ENCODE results near the gene RAPGEF5. TPM values are rescaled to one million over a fixed set of nuclear protein-coding genes. Genes with fewer than 3 reads are reported as not detected.

The RAPGEF5 gene
- total RNA-seq, 2 donors from 2014 or later: 0.26 to 0.56 TPM

DNA sequence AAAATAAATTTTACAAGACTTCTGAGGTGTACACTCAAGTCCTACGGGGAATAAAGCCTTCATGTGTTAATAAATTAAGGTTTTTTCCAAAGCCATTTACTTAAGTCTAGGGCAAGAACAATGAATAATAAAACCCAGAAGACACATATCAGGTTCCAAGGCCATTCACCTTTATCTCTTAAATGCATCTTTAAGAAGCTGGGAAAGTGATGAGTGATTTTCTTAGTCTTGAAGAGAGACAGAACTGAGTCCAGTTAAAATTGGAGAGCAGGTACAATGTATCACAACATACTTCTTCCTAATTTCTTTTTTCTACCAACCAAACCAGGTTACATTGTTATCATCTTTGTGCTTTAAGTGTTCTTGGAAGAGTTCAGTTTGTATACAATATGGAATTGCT, 189.5 kb downstream of the RAPGEF5 start:
- no peak for ATAC-seq (replicated peaks)
- no peaks in the 10 kb centered on the region for H3K4me1 Mint-ChIP-seq
- no peaks in the 10 kb centered on the region for H3K9me3 Mint-ChIP-seq
- no peaks in the 10 kb centered on the region for H3K36me3 Mint-ChIP-seq (ENCODE audit: low read depth)
- H3K27me3 Mint-ChIP-seq: peaks cover 2% of the 10 kb centered on the region
- H3K27ac Mint-ChIP-seq: no peak overlapping the region
- no peak overlapping the region for H3K4me3 Mint-ChIP-seq

DNA sequence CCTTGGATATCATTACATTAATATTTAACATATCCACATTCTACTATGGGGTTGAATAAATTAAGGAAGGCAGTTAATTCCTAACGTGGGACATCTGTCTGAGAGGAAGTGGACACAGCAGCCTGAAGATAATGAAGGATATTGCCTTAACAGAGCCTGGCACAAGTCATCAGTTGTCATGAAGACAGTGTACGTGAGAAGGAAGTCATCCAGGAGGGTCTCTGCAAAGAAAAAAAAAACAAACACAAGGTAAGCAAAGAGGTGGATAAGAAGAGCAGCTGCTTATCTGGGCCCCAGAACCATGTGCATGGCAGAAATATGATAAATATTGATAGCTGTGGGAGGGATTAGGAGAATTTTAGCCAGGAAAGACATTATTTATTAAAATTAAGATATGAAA, 190.0 kb downstream of the RAPGEF5 start:
- Mint-ChIP-seq H3K4me1 (no peaks in the 10 kb centered on the region), H3K27me3 (peaks cover 3% of the 10 kb centered on the region), H3K4me3 (no peak overlapping the region), H3K36me3 (ENCODE audit: low read depth) (no peaks in the 10 kb centered on the region), H3K27ac (no peak overlapping the region), H3K9me3 (no peaks in the 10 kb centered on the region)
- ATAC-seq (replicated peaks): no peak

DNA sequence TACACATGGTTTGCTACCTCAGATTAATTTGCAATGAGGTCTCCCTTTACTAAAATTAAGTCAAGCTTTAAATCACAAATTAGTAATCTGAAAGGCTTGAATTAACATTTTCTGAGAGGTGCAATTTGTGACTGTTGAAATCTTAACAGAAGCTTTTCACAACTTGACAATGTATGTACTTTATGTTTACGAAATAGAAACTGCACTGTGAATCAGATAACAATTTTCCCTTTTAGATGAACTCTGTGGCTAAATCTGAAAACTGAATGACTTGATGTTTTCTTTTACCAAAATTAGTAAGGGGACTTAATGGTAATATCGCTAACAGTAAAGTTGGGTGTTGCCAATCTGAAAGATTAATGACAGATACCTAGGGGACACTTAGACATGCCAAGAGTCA, 197.6 kb downstream of the RAPGEF5 start:
- H3K36me3 Mint-ChIP-seq (ENCODE audit: low read depth): no peaks in the 10 kb centered on the region
- H3K27me3 Mint-ChIP-seq: peaks cover 22% of the 10 kb centered on the region
- no peak overlapping the region for H3K4me3 Mint-ChIP-seq
- H3K27ac Mint-ChIP-seq: no peak overlapping the region
- no peaks in the 10 kb centered on the region for H3K9me3 Mint-ChIP-seq
- ATAC-seq (replicated peaks): peak; percentile 56
- no peaks in the 10 kb centered on the region for H3K4me1 Mint-ChIP-seq

DNA sequence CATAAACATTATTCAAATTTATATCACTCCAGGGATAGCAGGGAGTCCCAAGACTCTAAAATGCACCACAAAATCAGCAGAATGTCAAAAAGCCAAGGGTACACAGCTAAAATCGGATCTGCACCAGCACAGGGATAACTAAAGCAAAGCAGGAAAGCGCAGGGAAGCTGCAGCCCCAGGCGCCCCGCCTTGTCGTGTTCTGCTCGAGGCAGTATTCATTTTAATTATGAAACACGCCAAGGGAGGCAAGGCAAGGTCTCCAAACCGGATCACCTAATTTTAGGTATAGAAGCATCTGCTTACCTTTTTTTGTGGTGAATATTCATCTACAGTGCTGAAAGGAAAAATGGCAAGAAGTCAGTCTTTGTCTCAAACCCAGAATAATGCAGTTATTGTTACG, 199.4 kb downstream of the RAPGEF5 start:
- H3K4me3 Mint-ChIP-seq: no peak overlapping the region
- no peak for ATAC-seq (replicated peaks)
- H3K4me1 Mint-ChIP-seq: no peaks in the 10 kb centered on the region
- no peak overlapping the region for H3K27ac Mint-ChIP-seq
- H3K27me3 Mint-ChIP-seq: peaks cover 20% of the 10 kb centered on the region
- no peaks in the 10 kb centered on the region for H3K36me3 Mint-ChIP-seq (ENCODE audit: low read depth)
- H3K9me3 Mint-ChIP-seq: no peaks in the 10 kb centered on the region

DNA sequence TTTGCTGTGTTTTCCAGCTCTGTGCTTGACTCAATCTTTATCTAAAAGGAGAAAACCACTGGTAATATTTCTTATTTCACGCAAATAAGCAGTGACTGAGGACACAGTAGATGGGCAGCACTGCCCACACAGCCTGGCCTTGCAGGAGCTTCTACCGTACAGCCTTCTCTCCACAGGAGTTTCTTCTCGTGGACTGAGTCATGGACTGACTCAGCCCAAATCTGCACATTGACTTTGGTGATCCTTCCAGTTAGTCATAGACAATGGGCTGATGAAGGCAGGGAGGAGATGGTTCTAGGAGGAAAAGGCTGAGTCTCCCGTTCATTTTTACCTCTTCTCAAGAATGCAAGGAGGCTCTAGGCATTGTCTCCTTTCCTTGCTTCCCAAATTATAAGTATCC, 200.7 kb downstream of the RAPGEF5 start:
- Mint-ChIP-seq H3K27ac (no peak overlapping the region), H3K4me1 (no peaks in the 10 kb centered on the region), H3K36me3 (ENCODE audit: low read depth) (no peaks in the 10 kb centered on the region), H3K9me3 (no peaks in the 10 kb centered on the region), H3K27me3 (peaks cover 16% of the 10 kb centered on the region), H3K4me3 (no peak overlapping the region)
- peak; percentile 79 for ATAC-seq (replicated peaks)

DNA sequence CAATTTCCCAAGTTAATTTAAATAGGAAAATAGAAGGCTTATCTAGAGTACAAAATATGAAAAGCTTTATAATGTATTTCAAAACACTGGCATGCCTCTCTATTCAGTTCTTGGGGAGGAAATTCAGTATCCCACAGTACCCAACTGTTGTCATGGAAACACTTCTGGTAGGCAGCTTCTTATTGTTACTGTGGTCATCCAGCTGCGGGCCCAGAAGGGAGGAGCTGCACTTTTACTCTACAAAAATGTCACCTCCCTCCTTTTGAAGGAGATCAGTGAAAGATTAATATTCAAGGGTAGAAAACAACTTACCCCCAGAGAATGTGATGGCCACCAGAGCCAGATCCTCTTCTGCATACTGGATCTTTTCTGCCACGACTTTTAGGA, 202.8 kb downstream of the RAPGEF5 start:
- no peak for ATAC-seq (replicated peaks)
- Mint-ChIP-seq H3K9me3 (no peaks in the 10 kb centered on the region), H3K27me3 (peaks cover 16% of the 10 kb centered on the region), H3K36me3 (ENCODE audit: low read depth) (no peaks in the 10 kb centered on the region), H3K27ac (no peak overlapping the region), H3K4me1 (no peaks in the 10 kb centered on the region), H3K4me3 (no peak overlapping the region)

DNA sequence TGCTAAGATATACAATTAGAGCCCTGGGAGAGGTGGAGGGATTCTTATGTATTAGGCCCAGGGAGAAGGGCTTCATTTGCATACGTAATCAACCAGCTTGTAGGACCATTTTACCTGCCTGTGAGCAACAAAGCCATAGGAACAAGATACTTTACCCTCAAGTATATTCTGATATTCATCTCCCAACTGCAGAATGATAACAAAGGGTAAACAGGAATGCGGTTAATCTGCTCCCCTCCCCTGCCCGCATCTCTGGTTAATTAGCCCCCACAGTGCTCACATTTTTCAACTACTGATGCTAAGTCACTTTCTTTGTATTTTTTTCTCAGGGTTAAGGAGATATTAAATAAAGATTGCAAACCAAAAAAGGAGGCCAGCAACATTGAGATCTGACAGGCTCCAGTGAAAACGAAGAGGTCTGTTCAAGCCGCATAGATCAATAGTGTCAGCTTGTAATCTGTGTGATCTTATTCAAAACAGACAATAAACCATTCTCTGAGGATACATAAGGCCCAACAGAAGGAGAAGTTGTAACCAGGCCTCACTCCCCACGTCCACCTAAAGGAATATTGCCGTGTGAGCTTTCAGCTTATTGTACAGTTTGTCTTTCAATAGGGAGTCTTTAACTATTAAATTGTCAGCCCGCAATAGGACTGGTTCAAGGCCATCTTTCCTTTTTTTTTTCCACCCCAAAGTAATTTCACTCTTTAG, 203.4 kb downstream of the RAPGEF5 start:
- Mint-ChIP-seq H3K9me3 (no peaks in the 10 kb centered on the region), H3K27ac (no peak overlapping the region), H3K4me3 (no peak overlapping the region), H3K36me3 (ENCODE audit: low read depth) (no peaks in the 10 kb centered on the region), H3K4me1 (no peaks in the 10 kb centered on the region), H3K27me3 (peaks cover 16% of the 10 kb centered on the region)
- no peak for ATAC-seq (replicated peaks)

DNA sequence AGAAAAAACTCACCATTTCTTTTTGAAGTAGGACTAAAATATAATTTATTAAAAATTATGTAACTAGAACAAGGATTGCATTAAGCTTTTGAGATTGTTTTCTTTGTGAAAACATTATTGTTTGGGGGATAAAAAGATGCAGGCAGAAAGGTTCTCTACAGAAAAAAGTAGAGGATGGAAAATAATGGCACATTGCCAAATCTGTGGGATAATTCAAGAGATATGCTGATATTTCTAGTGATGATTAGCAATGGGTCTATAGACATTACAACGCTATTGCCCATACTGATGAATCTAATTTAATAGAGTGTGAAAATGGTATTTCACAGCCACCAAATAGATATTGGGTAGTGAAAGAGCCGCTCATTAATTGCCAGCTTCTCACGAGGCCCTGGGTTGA, 204.3 kb downstream of the RAPGEF5 start:
- H3K4me1 Mint-ChIP-seq: no peaks in the 10 kb centered on the region
- no peak overlapping the region for H3K4me3 Mint-ChIP-seq
- no peak for ATAC-seq (replicated peaks)
- no peaks in the 10 kb centered on the region for H3K9me3 Mint-ChIP-seq
- no peak overlapping the region for H3K27ac Mint-ChIP-seq
- H3K36me3 Mint-ChIP-seq (ENCODE audit: low read depth): no peaks in the 10 kb centered on the region
- H3K27me3 Mint-ChIP-seq: peaks cover 19% of the 10 kb centered on the region

DNA sequence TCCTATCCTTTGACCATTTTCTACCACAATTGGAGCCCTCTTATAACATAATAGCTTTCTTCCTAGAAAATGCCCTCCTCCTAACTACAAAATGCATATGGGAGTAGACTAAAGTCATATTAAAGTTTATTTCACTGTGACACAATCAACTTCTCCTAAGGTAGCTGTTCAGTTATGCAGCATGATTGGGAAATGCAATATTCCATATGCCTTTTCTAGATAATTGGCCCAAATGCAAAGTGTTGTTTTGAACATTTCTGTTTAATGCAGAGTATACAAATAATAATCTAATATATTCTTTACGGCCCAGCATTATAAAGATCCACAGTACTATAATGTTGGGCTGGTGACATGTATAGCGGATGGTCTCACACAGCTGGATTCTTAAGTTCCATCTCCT, 205.1 kb downstream of the RAPGEF5 start:
- Mint-ChIP-seq H3K4me1 (no peaks in the 10 kb centered on the region), H3K9me3 (no peaks in the 10 kb centered on the region), H3K27me3 (peaks cover 19% of the 10 kb centered on the region), H3K4me3 (no peak overlapping the region), H3K36me3 (ENCODE audit: low read depth) (no peaks in the 10 kb centered on the region), H3K27ac (no peak overlapping the region)
- ATAC-seq (replicated peaks): no peak

DNA sequence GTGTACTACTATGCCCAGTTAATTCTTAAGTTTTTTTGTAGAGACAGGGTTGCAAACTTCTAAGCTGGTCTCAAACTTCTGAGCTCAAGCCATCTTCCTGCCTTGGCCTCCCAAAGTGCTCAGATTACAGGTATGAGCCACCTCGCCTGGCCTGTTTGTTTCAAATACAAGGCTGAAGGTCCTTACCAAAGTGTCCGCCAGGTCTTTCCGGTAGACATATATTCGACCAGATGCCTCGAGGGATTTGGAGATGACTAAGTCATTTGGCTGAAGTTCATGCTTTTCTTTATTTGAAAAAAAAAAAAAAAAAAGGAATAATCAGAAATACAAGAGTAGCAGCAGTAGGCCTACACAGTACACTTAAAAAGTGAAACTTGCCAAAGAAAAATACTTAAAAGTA, 206.7 kb downstream of the RAPGEF5 start:
- H3K4me3 Mint-ChIP-seq: no peak overlapping the region
- H3K27ac Mint-ChIP-seq: no peak overlapping the region
- ATAC-seq (replicated peaks): no peak
- peaks cover 7% of the 10 kb centered on the region for H3K27me3 Mint-ChIP-seq
- no peaks in the 10 kb centered on the region for H3K36me3 Mint-ChIP-seq (ENCODE audit: low read depth)
- no peaks in the 10 kb centered on the region for H3K4me1 Mint-ChIP-seq
- H3K9me3 Mint-ChIP-seq: no peaks in the 10 kb centered on the region

DNA sequence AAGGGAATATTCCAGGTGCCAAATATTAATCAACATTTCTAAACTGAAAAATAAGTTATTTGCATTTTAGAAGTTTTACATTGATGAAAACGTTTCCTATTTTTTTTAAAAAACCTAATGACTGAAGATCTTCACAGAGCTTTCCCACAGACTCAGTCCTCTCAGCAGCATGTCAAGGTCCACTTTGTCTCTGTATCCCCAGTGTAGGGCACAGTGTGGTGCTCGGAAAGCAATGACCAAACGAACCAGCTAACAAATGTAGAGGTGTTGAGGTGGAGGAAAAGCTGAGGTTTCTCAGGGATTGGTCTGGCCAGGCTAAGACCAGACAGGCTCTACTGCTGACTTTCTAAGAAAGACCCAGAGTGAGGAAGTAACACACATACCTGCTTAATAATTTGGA, 209.1 kb downstream of the RAPGEF5 start:
- Mint-ChIP-seq H3K4me1 (no peaks in the 10 kb centered on the region), H3K27me3 (peaks cover 12% of the 10 kb centered on the region), H3K4me3 (no peak overlapping the region), H3K9me3 (no peaks in the 10 kb centered on the region), H3K27ac (no peak overlapping the region), H3K36me3 (ENCODE audit: low read depth) (no peaks in the 10 kb centered on the region)
- ATAC-seq (replicated peaks): no peak

DNA sequence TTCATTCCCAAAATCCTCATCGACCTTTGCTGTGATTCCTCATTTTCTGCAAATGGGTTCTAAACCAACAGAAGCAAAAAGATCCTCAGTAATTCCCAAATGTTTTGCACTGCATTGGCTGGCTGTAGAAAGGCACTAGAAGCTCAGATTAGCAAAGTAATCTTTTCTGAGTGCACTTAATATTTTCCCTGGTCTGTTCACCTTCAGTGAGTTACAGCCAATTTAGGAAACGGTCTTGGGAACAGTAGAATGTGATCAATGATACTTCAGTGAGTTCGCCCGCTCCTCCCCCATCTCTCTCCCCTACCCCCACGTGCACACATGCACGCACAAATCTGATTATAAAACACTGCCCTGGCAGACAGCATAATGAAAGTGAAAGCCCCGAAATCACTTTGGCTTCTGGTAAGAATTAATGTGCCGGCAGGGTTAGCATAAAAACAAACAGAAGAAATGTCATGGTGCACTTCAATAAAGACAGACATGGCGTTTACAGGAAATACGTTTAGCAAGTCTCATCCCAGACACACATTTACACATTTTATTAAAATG, 209.9 kb downstream of the RAPGEF5 start:
- ATAC-seq (replicated peaks): no peak
- H3K4me3 Mint-ChIP-seq: no peak overlapping the region
- no peaks in the 10 kb centered on the region for H3K9me3 Mint-ChIP-seq
- H3K36me3 Mint-ChIP-seq (ENCODE audit: low read depth): no peaks in the 10 kb centered on the region
- no peak overlapping the region for H3K27ac Mint-ChIP-seq
- peaks cover 13% of the 10 kb centered on the region for H3K27me3 Mint-ChIP-seq
- no peaks in the 10 kb centered on the region for H3K4me1 Mint-ChIP-seq

DNA sequence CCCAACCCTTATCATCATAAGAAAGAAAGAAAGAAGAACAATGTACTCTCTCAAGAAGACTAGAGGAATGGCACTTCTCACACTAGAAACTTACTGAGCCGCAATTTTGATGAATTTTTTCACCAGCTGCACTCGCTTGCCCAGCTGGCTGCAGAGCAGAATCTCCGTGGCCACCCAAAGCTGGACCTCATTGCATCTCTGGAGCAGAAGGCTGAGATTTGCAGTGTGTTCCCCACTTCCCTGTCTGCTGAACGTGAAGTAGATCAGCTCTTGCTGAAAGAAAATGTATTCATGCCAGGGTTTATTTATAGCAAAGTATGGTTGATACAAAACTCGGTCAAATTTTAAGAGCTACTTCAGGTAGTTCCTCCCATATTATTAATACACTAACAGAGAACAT, 212.0 kb downstream of the RAPGEF5 start:
- no peak overlapping the region for H3K27ac Mint-ChIP-seq
- no peak for ATAC-seq (replicated peaks)
- H3K9me3 Mint-ChIP-seq: no peaks in the 10 kb centered on the region
- no peak overlapping the region for H3K4me3 Mint-ChIP-seq
- no peaks in the 10 kb centered on the region for H3K36me3 Mint-ChIP-seq (ENCODE audit: low read depth)
- H3K27me3 Mint-ChIP-seq: peaks cover 17% of the 10 kb centered on the region
- no peaks in the 10 kb centered on the region for H3K4me1 Mint-ChIP-seq

DNA sequence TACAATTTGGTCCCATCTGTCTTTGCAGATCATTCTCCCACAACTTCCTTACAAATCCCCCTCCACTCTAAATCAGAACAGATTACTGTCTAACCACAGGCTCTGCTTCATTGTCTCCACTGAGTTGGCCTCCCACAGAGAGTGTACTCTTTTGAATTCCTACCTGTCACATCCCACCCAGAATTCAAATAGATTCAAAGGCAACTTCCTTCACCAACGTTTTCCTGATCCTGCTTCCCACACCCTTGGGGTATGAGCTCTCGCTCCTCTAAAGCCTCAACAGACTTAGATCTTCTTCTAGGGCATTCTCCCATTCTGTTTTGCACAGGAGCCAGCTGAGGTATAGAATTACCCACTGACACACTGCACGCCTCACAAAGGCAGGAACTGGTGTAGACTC, 213.5 kb downstream of the RAPGEF5 start:
- H3K27me3 Mint-ChIP-seq: peaks cover 18% of the 10 kb centered on the region
- no peaks in the 10 kb centered on the region for H3K36me3 Mint-ChIP-seq (ENCODE audit: low read depth)
- ATAC-seq (replicated peaks): no peak
- H3K9me3 Mint-ChIP-seq: no peaks in the 10 kb centered on the region
- no peak overlapping the region for H3K4me3 Mint-ChIP-seq
- no peaks in the 10 kb centered on the region for H3K4me1 Mint-ChIP-seq
- no peak overlapping the region for H3K27ac Mint-ChIP-seq

DNA sequence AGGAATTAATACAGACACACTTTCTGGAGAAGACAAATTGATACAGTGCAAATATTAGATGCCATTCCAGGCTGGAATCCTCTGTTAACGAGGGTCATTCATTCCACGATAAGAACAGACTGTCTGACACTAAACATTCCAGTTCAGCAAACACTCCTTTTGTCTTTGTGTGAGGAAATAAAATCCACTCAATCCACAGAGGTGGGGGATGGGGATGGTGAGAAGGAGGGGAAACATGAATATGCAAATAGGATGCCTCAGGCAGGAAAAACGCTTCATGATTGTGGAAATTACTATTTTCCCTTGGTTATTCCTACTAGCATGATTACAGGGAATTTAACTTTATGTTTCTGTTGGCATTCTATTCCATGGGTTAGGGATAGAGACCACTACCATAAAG, 214.4 kb downstream of the RAPGEF5 start:
- H3K27ac Mint-ChIP-seq: no peak overlapping the region
- no peaks in the 10 kb centered on the region for H3K4me1 Mint-ChIP-seq
- ATAC-seq (replicated peaks): no peak
- no peaks in the 10 kb centered on the region for H3K36me3 Mint-ChIP-seq (ENCODE audit: low read depth)
- H3K4me3 Mint-ChIP-seq: no peak overlapping the region
- no peaks in the 10 kb centered on the region for H3K9me3 Mint-ChIP-seq
- H3K27me3 Mint-ChIP-seq: peaks cover 17% of the 10 kb centered on the region

DNA sequence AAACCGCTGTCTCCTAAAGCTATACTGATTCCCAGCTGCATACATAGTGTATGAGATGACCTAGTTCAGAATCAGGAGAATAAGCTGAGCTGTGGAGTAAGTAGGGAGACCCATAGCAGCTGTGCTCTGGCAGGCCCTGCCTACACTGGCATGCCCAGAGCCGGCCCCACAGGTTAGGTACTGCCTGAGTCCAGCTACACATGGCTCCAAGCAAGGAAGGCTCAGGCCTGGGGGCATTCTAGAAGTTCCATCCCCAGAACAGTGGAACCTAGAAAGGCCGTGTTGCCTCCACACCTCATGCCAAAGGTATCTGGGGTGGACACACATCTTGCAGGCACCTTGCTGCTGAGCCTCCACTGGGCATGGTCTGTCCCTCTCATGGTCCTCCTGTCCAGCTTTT, 215.6 kb downstream of the RAPGEF5 start:
- no peak for ATAC-seq (replicated peaks)
- no peaks in the 10 kb centered on the region for H3K4me1 Mint-ChIP-seq
- no peak overlapping the region for H3K4me3 Mint-ChIP-seq
- no peaks in the 10 kb centered on the region for H3K9me3 Mint-ChIP-seq
- no peak overlapping the region for H3K27ac Mint-ChIP-seq
- H3K27me3 Mint-ChIP-seq: peaks cover 17% of the 10 kb centered on the region
- H3K36me3 Mint-ChIP-seq (ENCODE audit: low read depth): no peaks in the 10 kb centered on the region

All from activated T-helper 17 cell treated with anti-CD3 and anti-CD28 coated beads, Interleukin-2, amount 50 U/mL, for 72 hours (primary cell).